TTC549 (cell line): ENCODE data around the gene SPATA25.
A peak's percentile ranks its signal among the peaks of the same experiment; 100 is the strongest.
"Not testable (repeated sequence)": the region's sequence is repeated elsewhere in the genome, so short reads cannot be mapped to it uniquely, and the experiment has no call there.

ENCODE experiments used
- FAIRE-seq: peaks from 2 replicates; lab custom pipeline; 2012; peaks lifted over from hg19 to GRCh38; lab: Jason Lieb, UNC

SPATA25 gene

DNA sequence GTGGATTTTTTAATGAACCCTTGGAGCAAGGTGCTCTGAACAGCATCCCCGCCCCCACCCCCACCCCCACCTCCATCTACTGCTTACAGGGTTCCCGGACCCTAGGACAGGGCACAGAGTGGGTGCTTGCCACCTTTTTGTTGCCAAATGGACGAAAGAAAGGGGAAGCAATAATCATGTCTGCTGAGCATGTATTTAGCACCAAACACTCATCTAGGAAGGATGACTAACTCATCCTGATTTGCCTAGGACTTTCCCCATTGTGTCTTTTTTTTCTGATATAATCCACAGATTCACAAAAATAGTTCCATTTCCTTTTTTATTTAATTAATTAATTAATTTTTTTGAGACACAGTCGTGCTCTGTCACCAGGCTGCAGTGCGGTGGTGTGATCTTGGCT lies 25.7 kb upstream of the SPATA25 start:
- no peak for FAIRE-seq

DNA sequence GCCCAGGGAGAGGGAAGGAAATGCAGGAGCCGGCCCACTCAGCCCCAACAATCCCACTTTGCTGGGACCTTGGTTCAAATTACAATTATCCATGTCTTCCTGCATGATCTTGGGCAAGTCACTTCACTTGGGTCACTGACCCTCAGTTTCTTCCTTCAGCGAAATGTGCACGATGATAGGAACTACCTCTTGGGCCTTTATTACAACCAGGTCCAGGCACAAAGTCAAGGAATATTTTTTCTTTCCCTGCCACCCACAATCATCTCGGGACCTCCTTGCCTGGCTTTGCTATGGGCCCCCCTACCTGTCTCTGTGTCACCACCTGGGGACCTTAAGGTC lies 24.9 kb upstream of the SPATA25 start:
- FAIRE-seq: no peak

DNA sequence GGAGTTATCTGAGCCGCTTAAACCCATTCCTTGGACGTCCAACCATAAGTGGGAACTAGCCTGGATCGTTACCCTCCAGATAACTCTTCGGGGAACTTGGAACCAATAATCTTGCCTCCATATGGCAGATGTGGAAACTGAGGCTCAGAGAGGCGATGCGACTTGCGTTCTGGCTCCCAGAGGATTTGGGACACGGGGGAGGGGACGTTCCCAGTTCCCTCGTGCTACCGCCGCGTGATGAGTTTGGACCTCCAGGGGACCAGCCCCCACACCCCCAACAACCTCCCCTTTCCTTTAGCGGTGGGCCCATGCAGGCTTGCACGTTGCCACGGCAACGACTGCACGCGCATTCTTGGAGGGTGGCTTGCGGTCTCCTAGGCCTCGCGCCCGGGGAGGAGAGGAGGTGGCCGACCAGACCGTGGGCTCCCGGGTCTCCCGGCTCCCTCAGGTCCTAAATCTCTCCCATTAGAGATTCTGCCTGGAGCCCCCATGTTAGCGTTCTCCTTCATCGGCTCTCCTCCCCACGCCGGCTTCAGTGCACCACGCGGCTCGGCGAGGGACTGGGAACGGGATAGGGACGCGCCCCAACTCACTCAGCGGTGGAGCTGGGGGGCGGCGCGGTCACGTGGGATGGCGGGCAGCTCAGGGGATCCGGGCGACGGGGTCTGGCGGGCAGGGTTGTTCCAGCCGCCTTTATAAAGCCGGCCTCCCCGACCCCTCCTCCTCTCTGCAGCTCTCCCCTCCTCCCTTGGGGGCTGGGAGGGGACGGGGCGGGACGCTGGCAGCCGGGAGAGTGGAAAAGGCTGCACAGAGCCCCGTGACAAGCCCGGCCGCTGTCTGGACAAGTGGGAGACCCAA lies 24.3 kb upstream of the SPATA25 start, which contains the start of gene PLTP:
PLTP (minus strand) TSS at position 670 of the 858 bp plus-strand sequence. CDS start 703 bp downstream, outside the sequence.
- no peak for FAIRE-seq

DNA sequence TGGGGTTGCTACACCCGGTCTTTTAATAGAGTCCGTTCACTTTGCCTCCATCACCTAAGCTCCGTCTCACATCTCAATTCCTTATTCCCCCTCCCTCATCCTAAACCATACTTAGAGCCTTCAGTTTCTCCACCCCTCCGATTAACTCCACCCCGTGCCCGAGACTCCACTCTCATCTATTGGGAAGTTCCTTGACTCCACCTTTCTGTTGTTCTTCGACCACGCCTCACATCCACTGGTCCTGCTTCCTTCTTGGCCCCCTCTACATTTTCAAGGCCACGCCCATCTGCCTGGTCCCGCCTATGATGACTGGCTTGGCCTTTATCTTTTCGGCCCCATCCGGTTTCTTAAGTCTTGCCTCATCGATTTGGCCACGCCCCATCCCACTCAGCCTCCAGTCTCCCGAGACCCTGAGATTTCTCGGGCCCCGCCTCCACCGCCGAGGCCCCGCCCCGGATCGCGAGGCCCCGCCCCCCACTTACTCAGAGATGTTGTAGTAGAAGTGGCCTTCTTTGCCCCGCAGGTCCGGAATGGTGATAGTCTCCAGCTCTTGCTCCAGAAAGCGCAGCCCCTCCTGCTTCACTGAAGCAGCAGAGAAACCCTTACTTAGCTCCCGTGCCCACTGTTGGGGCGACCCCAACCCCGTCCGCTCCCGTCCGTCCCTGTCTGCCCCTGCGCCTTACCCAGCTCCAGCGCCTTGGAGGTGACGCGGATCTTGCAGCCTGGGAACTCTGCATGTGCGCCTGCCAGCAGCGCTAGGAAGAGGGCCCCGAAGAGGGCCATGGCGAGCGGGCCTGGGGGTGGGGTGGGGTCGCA lies 23.5 kb upstream of the SPATA25 start:
- peak; percentile 95 for FAIRE-seq

DNA sequence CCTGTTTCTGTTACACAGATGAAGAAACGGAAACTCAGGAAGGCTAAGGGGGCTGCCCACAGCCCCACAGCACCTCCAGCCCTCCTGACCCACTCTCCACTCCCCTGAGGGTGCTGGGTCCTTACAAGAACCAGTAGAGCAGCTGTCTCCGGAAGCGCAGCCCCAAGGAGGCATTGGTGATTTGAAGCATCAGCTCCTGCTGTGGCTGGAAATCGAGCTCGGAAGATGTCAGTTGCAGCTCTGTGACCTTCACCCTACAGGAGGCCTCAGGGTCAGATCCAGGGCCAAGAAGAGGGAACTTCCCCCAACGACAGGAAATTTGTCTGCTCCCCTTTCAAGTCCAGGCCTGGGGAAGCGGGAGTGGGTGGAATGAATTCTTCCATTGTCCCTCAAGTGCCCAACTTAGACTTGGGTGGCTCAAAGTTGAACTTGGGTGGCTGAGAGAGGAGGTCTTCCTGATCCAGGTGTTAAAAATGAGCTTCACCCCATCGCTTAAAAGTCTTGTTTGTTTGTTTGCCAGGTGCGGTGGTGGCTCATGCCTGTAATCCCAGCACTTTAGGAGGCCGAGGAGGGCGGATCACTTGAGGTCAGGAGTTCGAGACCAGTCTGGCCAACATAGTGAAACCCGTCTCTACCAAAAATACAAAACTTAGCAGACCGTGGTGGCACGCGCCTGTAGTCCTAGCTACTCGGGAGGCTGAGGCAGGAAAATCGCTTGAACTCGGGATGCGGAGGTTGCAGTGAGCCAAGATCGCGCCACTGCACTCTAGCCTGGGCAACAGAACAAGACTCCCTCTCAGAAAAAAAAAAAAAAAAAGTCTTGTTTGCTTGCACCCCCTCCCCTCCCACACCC lies 22.6 kb upstream of the SPATA25 start:
- FAIRE-seq: no peak

DNA sequence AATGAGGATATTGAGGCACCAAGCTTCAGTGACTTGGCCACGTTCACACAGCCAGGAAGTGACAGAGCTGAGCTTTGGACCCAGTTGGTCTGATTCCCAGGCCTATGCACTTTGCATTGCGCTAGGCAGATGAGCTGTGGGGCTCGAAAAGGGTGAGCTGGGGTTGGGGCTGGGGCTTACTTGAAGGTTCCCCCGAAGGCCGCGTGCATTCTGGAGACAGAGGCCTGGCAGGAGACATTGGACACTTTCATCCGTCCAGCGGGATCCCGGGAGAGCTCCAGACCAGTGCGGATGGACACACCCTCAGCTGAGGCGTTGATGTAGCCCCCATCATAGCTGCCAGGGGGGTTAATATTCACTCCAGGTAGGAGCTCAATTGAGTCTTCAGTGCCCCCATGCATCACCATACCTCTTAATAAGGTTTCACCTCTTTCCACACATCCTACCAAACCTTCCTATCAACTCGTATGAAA lies 21.9 kb upstream of the SPATA25 start:
- no peak for FAIRE-seq

DNA sequence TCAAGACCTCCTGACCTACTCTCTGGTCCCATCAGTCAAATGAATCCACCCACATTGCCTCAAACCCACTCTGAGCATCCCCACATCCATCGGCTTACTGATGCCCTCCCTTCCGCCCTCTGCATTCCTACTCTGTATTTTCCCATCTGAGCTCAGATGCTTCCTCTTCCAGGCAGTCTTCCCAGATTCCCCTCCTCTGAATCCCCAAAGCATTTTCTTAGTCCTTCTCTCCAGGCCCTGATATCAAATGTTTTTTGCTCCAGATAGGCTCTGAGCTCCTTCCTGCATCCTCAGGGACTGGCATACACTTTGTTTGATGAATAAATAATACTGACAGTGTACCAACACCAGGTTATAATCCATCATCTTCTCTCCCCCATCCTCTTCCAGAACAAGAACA lies 20.7 kb upstream of the SPATA25 start:
- FAIRE-seq: no peak

DNA sequence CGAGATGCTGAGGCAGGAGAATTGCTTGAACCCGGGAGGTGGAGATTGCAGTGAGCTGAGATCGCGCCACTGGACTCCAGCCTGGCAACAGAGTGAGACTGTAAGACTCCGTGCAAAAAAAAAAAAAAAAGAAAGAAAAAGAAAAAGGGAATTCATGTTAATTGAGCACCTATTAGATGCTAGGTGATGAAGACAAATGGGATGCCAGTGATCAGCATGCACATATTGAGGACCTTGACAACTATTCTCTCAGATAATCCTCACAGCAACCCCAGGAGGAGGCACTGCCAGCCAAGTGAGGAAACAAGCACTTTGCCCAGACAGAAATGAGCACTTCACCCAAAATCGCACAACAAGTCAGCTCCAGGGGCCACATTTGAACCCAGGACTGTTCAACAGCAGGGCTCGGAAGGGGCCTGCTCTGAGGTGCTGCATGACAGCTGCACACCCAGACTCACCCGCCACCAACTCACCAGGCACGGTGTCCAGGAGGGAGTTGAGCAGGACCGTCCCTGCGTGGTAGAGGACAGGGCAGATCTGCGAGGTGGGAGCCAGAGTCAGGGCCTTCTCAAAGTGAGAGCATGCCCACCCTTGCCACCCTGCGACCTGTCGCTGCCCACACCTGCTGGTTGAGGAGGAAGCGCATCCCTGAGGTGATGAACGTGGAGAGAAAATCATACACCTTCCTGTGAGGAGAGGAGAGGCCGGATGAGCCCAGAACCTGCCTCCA lies 20.0 kb upstream of the SPATA25 start:
- no peak for FAIRE-seq

DNA sequence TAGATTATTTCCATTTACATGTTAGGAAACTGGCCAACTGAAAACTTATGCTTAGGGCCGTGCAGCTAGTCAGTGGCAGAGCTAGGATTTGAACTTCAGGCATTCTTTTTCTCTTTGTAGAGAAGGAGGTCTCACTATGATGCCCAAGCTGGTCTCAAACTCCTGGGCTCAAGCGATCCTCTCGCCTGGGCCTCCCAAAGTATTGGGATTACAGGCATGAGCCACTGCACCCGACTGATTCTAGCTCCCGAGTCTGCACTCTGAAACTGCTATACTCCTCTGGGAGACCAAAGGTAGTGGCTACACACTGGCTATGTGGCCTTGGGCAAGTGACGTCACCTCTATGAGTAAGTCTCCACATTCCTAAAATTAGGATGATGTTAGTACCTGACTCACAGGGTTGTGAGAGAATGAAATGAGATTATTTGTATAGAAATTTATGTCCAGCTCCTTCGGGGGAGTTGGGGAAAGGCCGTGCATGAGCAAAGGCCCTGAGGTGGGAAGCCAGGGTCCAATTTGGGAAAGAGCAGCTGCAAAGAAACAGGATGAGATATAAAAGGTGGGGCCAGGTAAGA lies 18.2 kb upstream of the SPATA25 start:
- FAIRE-seq: no peak

DNA sequence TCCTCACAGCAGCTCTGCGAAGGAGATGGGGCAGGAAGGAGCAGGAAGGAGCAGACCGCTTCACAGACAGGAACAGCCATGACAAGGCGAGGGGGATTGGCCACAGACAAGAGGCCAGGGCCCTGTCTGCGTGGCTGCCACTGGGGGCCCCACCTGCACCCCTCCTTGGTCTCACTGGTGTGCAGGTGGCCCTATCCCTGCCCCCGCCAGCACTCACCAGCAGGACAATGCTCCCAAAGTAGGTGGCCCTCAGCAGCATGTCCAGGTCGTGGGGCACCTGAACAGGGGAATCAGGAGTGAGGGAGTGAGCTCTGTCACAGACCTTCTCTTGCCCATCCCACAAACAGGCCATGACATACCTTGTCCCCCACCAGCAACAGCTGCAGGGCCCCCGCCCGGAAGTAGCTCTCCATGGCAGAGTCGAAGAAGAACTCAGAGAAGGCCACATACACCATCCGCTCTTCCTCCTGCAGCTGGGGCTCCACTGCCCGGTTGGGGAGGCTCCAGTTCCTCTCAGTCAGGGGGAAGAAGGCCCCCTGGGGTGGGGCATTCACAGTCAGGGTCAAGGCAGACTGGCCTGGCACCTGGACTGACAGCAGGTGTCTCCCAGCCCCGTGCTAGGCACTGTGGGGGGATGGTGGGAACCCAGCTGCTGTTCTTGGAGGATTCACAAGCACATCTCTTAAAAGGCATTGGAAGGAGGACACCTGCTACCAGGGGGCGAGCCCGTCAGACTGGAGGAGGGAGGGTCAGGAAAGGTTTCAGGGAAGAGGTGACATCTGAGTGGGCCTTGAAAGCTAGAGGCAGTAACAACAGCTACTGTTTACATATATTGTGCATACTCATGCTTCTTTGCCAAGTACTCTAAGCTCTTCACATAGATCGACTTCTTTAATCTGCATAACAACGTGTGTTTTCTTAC lies 17.4 kb upstream of the SPATA25 start:
- FAIRE-seq: no peak

DNA sequence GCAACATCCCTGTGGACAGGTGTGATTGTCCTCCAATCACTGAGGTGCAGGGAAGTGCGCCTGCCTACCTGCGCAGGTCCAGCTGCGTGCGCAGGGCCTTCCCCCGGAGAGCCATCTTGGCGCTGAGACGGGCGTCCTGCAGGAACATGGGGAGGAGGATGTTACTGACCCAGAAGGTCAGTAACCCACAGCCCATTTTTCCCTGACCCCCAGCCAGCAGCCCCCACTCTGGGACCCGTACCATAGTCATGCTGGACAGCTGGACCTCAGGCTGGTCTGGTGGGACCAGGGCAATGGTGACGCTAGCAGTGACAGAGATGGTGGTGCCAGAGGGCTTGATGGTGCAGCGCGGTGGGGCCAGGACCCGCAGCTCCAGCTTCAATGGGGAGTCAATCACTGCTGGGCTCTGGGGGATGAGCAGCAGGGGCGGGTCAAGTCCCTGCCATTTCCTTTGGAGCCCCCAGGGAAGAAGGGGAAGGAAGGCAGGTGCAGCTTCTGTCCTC lies 14.8 kb upstream of the SPATA25 start:
- FAIRE-seq: no peak

DNA sequence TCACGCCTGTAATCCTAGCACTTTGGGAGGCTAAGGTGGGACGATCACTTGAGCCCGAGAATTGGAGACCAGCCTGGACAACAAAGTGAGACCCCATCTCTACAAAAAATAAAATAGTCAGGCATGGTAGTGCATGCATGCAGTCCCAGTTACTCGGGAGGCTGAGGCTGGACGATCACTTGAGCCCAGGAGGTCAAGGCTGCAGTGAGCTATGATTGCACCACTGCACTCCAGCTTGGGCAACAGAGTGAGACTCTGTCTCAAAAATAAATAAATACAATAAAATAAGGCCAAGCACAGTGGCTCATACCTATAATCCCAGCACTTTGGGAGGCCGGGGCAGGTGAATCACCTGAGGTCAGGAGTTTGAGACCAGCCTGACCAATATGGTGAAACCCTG lies 13.9 kb upstream of the SPATA25 start:
- FAIRE-seq: not testable (repeated sequence)

DNA sequence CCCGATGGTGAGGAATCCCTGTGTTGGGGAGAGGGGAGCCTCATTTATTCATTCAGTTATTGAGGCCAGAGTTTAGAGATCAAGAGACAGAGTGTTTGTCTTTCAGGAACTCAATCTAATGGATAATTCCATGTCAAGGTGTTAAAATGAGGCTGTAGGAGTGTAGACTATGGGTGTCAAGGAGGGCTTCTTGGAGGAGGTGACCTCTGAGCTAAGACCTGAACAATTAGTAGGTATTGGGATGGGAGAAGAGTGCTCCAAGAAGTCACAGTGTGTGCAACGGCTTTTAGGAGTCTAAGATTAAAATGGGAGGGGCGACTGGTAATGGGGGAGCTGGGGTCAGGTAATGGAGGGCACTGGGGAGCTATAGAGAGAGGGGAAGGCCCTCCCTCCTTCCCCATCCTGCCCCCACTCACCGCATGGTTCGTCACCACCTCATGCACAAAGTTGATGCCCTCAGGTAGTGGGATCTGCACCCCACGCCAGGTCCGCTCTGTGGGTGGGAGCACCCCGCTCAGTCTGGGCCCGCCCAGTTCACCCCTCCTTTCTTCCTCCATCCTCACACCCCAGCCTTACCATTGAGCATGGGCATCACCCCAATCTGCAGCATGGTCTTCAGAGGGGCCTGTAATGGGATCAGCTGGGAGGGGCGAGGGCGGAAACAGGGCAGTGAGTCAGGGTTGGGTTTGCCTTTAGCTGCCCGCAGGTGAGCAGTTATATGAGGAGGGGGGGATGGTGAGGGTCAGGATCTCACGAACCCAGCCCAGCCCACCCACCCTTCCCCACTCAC lies 11.8 kb upstream of the SPATA25 start:
- FAIRE-seq: no peak

DNA sequence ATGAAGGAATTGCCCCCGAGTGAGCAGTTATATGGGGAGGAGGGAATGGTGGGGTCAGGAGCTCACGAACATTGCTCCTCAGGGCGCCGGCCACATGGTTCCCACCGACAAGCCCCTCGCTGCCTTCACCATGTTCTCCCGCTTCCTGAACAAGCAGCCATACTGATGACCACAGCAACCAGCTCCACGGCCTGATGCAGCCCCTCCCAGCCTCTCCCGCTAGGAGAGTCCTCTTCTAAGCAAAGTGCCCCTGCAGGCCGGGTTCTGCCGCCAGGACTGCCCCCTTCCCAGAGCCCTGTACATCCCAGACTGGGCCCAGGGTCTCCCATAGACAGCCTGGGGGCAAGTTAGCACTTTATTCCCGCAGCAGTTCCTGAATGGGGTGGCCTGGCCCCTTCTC lies 10.9 kb upstream of the SPATA25 start:
- FAIRE-seq: no peak

DNA sequence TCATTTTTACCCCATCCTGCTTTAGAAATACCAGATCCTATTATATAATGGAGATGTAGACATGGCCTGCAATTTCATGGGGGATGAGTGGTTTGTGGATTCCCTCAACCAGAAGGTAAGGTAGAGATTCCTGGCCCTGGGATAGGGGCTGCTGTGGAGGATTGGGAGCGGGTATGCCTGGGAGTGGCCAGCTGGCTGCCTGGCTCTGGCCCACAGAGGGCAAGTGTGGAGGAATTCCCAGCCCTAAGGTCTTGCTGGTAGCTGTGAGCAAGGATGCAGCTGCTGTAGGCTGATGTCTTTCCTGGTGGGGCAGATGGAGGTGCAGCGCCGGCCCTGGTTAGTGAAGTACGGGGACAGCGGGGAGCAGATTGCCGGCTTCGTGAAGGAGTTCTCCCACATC lies 10.3 kb upstream of the SPATA25 start:
- no peak for FAIRE-seq

DNA sequence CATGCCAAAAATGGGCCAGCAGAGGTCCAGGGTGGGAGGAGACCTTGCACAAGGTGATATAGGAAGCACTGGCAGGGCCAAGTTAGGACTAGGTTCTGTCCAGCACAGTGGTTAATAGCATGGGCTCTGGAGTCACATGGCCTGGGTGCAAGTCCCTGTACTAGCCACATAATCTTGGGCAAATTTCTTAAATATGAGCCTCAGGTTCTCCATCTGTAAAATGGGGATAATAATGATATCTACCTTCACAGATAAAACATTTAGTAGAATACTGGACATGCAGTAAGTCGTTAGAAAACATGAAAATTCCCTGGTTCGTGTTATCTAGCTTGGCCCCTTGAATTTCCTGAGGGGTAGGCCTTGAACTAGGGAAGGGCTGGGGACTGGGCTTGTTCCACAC lies 9.9 kb upstream of the SPATA25 start:
- FAIRE-seq: no peak

DNA sequence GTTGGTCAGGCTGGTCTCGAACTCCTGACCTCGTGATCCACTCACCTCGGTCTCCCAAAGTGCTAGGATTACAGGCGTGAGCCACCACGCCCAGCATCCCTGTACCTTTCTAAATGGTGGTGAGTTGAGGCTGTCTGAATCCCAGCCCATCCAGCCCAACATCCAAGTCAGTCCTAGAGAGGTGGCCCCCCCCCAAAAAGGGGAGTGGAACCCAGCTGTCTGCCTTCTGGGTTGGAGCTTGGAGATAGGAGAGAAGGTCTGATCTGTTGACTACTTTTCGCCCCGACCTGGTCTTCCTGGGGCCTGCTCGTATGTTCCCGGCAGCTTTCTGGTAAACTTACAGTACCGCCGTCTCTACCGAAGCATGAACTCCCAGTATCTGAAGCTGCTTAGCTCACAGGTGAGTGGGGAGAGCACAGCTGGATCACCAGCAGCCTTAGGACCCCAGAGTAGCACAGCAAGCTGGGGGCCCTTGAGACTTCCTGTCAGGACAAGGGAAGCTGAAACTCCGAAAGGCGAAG lies 9.3 kb upstream of the SPATA25 start:
- FAIRE-seq: no peak

DNA sequence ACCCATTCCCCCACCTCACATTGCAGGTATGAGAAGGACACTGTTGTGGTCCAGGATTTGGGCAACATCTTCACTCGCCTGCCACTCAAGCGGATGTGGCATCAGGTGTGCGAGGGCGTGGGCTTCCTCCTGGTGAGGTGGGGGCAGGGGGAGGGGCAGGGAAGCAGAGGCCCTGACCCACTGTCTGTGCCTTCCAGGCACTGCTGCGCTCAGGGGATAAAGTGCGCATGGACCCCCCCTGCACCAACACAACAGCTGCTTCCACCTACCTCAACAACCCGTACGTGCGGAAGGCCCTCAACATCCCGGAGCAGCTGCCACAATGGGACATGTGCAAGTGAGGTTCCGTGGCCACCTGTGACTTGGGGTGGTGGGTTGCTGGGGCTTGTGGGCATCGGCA lies 7.4 kb upstream of the SPATA25 start:
- FAIRE-seq: no peak

DNA sequence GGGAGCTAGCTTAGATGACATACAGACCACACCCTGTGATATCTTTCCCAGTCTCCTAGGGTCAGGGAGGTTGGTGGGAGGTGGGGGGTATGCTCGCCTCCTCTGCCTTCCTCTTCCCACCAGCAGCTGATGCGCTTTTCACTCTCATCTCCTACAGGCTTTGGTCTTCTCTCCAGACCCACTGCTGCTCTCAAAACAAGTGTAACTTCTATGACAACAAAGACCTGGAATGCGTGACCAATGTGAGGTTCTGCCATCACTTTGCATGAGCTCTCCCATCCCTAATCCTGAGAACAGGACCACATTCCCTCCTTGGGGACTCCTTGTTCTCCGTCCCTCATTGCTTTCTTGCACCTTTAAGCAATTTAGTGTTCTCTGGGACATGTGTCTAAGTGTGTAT lies 6.4 kb upstream of the SPATA25 start:
- FAIRE-seq: no peak
